ENCODE measurements around the gene ADGRE1. TPM values are rescaled to one million over a fixed set of nuclear protein-coding genes. Genes with fewer than 3 reads are reported as not detected.

ADGRE1 gene
- polyA plus RNA-seq = 0.04 TPM in 1 of 3 replicates, not detected in the others
- polyA plus RNA-seq (2011; ENCODE audit: low read depth) = not detected
- not detected in 2 replicates for polyA plus RNA-seq (2011; cell fraction: cytosol; rRNA removed)
- polyA plus RNA-seq (2011; cell fraction: nucleus; rRNA removed) = not detected in 2 replicates
- not detected in 2 replicates for polyA plus RNA-seq (2012; ENCODE audit: low replicate concordance)
- polyA minus RNA-seq = not detected in 3 replicates
- not detected for polyA minus RNA-seq (2011; cell fraction: cytosol; rRNA and poly(A)+ RNA removed)
- not detected in 2 replicates for polyA minus RNA-seq (2011; cell fraction: nucleus; rRNA and poly(A)+ RNA removed)

DNA sequence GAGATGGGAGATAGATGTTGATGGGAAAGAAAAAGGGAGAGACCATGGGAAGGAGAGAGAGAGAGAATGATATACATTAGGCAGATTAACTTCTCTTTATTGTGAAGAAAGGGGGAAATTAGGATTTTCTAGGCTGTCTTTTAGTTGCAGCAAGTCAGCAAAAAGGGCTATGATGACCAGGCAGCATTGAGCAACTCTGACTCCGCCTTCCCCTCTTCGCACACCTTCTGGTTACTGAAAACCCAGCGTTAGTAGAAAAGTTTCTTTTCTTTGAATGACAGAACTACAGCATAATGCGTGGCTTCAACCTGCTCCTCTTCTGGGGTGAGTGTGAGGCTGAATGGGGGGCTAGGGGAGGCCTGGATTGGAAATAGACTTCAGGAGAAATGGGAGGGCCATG is at the start of gene ADGRE1:
Gene ADGRE1, plus strand, starts transcription at position 264 of the 400 bp plus-strand sequence. Its CDS starts 30 bp downstream, at position 294.
- no peak for FAIRE-seq
- H3K4me1 ChIP-seq (ENCODE audit: control insufficient read depth, extremely low read depth, insufficient read depth, low read length) = no peaks in the 10 kb centered on the region

GRCh38 chr19:6838062-6838655 is 49.2 kb upstream of the ADGRE1 start:
- Histone ChIP-seq H3K4me2 (ENCODE audit: control insufficient read depth, extremely low read depth, insufficient read depth, low read depth, low read length) (no peak overlapping the region), H3K9me1 (ENCODE audit: control insufficient read depth, extremely low read depth, insufficient read depth, low read length) (no peaks in the 10 kb centered on the region), H3K27me3 (ENCODE audit: control insufficient read depth, extremely low read depth, insufficient read depth, low read length) (no peaks in the 10 kb centered on the region), H3K36me3 (ENCODE audit: control insufficient read depth in 2 of 2, extremely low read depth in 1 of 2, insufficient read depth in 2 of 2, low read length in 2 of 2) (no peaks in the 10 kb centered on the region), H3K9me3 (ENCODE audit: control insufficient read depth, low read depth, low read length) (no peaks in the 10 kb centered on the region), H4K20me1 (ENCODE audit: control insufficient read depth, extremely low read depth, insufficient read depth, low read length) (no peaks in the 10 kb centered on the region), H3K4me3 (ENCODE audit: control insufficient read depth in 2 of 3, extremely low read depth in 1 of 3, insufficient read depth in 2 of 3, low read depth in 1 of 3, low read length in 3 of 3) (no peak overlapping the region), H3K27ac (ENCODE audit: control insufficient read depth, insufficient read depth, low read length) (no peak overlapping the region), H3K79me2 (ENCODE audit: control insufficient read depth, insufficient read depth, low read length) (no peaks in the 10 kb centered on the region), H2AFZ (ENCODE audit: control insufficient read depth, low read length) (no peak overlapping the region), H3K4me1 (ENCODE audit: control insufficient read depth, extremely low read depth, insufficient read depth, low read length) (no peaks in the 10 kb centered on the region), H3K9ac (ENCODE audit: control insufficient read depth, extremely low read depth, insufficient read depth, low read length) (no peak overlapping the region)
- no peak for FAIRE-seq
- TF ChIP-seq, protein P1, sequence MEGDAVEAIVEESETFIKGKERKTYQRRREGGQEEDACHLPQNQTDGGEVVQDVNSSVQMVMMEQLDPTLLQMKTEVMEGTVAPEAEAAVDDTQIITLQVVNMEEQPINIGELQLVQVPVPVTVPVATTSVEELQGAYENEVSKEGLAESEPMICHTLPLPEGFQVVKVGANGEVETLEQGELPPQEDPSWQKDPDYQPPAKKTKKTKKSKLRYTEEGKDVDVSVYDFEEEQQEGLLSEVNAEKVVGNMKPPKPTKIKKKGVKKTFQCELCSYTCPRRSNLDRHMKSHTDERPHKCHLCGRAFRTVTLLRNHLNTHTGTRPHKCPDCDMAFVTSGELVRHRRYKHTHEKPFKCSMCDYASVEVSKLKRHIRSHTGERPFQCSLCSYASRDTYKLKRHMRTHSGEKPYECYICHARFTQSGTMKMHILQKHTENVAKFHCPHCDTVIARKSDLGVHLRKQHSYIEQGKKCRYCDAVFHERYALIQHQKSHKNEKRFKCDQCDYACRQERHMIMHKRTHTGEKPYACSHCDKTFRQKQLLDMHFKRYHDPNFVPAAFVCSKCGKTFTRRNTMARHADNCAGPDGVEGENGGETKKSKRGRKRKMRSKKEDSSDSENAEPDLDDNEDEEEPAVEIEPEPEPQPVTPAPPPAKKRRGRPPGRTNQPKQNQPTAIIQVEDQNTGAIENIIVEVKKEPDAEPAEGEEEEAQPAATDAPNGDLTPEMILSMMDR (optimal IDR thresholded peaks at IDR 0.05 in 1 of 3, IDR thresholded peaks at IDR 0.05 in 1 of 3, conservative IDR thresholded peaks at IDR 0.05 in 1 of 3; ENCODE audit: extremely low read depth in 1 of 3, insufficient read depth in 2 of 3, low read length in 3 of 3) = no peak
- TF ChIP-seq EZH2 (IDR thresholded peaks at IDR 0.05; ENCODE audit: low read length) = no peak
- DNase-seq (ENCODE audit: low read depth, low spot score) = no peak
- dilution Hi-C loops (cut with MboI; ENCODE audit: extremely low pct_ligation_motif_present, low sequenced_read_pairs) = no loop called here

More for the DNA sequence above, at the start of gene ADGRE1:
- Histone ChIP-seq H2AFZ (ENCODE audit: control insufficient read depth, low read length) (no peak within 1 kb of the TSS), H3K9me3 (ENCODE audit: control insufficient read depth, low read depth, low read length) (peaks cover 2% of the 10 kb centered on the region), H3K4me2 (ENCODE audit: control insufficient read depth, extremely low read depth, insufficient read depth, low read depth, low read length) (no peak within 1 kb of the TSS), H3K27me3 (ENCODE audit: control insufficient read depth, extremely low read depth, insufficient read depth, low read length) (no peaks in the 10 kb centered on the region), H3K4me3 (ENCODE audit: control insufficient read depth in 2 of 3, extremely low read depth in 1 of 3, insufficient read depth in 2 of 3, low read depth in 1 of 3, low read length in 3 of 3) (no peak within 1 kb of the TSS), H3K36me3 (ENCODE audit: control insufficient read depth in 2 of 2, extremely low read depth in 1 of 2, insufficient read depth in 2 of 2, low read length in 2 of 2) (no peaks in the 10 kb centered on the region), H3K9me1 (ENCODE audit: control insufficient read depth, extremely low read depth, insufficient read depth, low read length) (no peaks in the 10 kb centered on the region), H4K20me1 (ENCODE audit: control insufficient read depth, extremely low read depth, insufficient read depth, low read length) (no peaks in the 10 kb centered on the region), H3K9ac (ENCODE audit: control insufficient read depth, extremely low read depth, insufficient read depth, low read length) (no peak within 1 kb of the TSS), H3K27ac (ENCODE audit: control insufficient read depth, insufficient read depth, low read length) (no peak within 1 kb of the TSS), H3K79me2 (ENCODE audit: control insufficient read depth, insufficient read depth, low read length) (no peaks in the 10 kb centered on the region)
- dilution Hi-C loops (cut with MboI; ENCODE audit: extremely low pct_ligation_motif_present, low sequenced_read_pairs) = no loop called here
- TF ChIP-seq EZH2 (IDR thresholded peaks at IDR 0.05; ENCODE audit: low read length) = no peak
- no peak for DNase-seq (ENCODE audit: low read depth, low spot score)

Data from keratinocyte (primary cell).